GM23248 (cell line): ENCODE data around the gene SLC6A11. TPM values are rescaled to one million over a fixed set of nuclear protein-coding genes. Genes with fewer than 3 reads are reported as not detected.

ENCODE experiments used
- DNase-seq: peaks from one replicate; pipeline ENCODE4 v3.0.0-alpha.2; 2015
- H2AFZ ChIP-seq: fragments of 200-600 bp; sonication (generic); 2 replicates; pipeline ENCODE4 v1.6.1; 2016; ENCODE audit warnings: antibody characterized with exemption
- H3F3A ChIP-seq: fragments of 200-600 bp; sonication (generic); 2 replicates; pipeline ENCODE4 v1.6.1; 2016; ENCODE audit warnings: mild to moderate bottlenecking, antibody characterized with exemption, mixed run types; ENCODE audit not compliant: insufficient read depth
- H3K27ac ChIP-seq: fragments of 200-600 bp; sonication (generic); 2 replicates; pipeline ENCODE4 v1.5.1; 2016; ENCODE audit warnings: mild to moderate bottlenecking
- H3K27me3 ChIP-seq: fragments of 200-600 bp; sonication (generic); replicated peaks from 2 replicates; pipeline ENCODE4 v1.6.1; 2016; ENCODE audit warnings: mild to moderate bottlenecking; ENCODE audit not compliant: insufficient read depth
- H3K36me3 ChIP-seq: fragments of 200-600 bp; sonication (generic); 2 replicates; pipeline ENCODE4 v1.6.1; 2016; ENCODE audit warnings: low read depth, mild to moderate bottlenecking
- H3K4me1 ChIP-seq: fragments of 200-600 bp; sonication (generic); 2 replicates; pipeline ENCODE4 v1.6.1; 2016; ENCODE audit warnings: mild to moderate bottlenecking; ENCODE audit not compliant: insufficient read depth
- H3K4me2 ChIP-seq: fragments of 200-600 bp; sonication (generic); one replicate; pipeline ENCODE4 v1.6.1; 2016; ENCODE audit warnings: mild to moderate bottlenecking; ENCODE audit not compliant: unreplicated experiment
- H3K4me3 ChIP-seq: fragments of 200-600 bp; sonication (generic); 2 replicates; pipeline ENCODE4 v1.5.1; 2016; ENCODE audit warnings: mild to moderate bottlenecking
- H3K79me2 ChIP-seq: fragments of 200-600 bp; sonication (generic); 2 replicates; pipeline ENCODE4 v1.6.1; 2016; ENCODE audit warnings: mild to moderate bottlenecking; ENCODE audit not compliant: insufficient read depth
- H3K9ac ChIP-seq: fragments of 200-600 bp; sonication (generic); 2 replicates; pipeline ENCODE4 v1.6.1; 2016; ENCODE audit warnings: mild to moderate bottlenecking
- H3K9me2 ChIP-seq: fragments of 200-600 bp; sonication (generic); 2 replicates; pipeline ENCODE4 v1.6.1; 2016; ENCODE audit warnings: mixed run types, mild to moderate bottlenecking, moderate library complexity; ENCODE audit not compliant: insufficient read depth
- H3K9me3 ChIP-seq: fragments of 200-600 bp; sonication (generic); one replicate; pipeline ENCODE4 v1.6.1; 2017; ENCODE audit warnings: low read depth
- H4K20me1 ChIP-seq: fragments of 200-600 bp; sonication (generic); 2 replicates; pipeline ENCODE4 v1.6.0; 2016; ENCODE audit not compliant: insufficient read depth
- EZH2 ChIP-seq: fragments of 200-600 bp; sonication (generic); IDR thresholded peaks from 2 replicates; pipeline ENCODE4 v1.6.1; 2018; ENCODE audit warnings: antibody characterized with exemption, mild to moderate bottlenecking; ENCODE audit not compliant: insufficient read depth, poor library complexity, severe bottlenecking
- EZH2phosphoT487 ChIP-seq: fragments of 200-600 bp; sonication (generic); IDR thresholded peaks from 2 replicates; pipeline ENCODE4 v1.6.1; 2018; ENCODE audit warnings: antibody characterized with exemption, moderate library complexity, mild to moderate bottlenecking, low read depth; ENCODE audit not compliant: insufficient read depth
- WGBS, 2 experiments: methylation state at CpG; one replicate each; pipeline ENCODE4 v1.1.6; 2015 to 2017; ENCODE audit warnings: low lambda C conversion rate in 2 of 2, low coverage in 1 of 2; ENCODE audit errors: missing lambda C conversion rate in 2 of 2; 5-methylcytosine and 5-hydroxymethylcytosine counted together
- in situ Hi-C: fragments of 300-500 bp; cut with MboI; formaldehyde crosslinking; loops from 2 replicates; pipeline ENCODE4 v1.15.0; 2020
- polyA plus RNA-seq: library from polyadenylated mRNA; unstranded; fragments of >200 nt; fragmentation: Nextera tagmentation; extraction: Ambion mirVana; gene quantifications from 2 replicates; pipeline ENCODE4 v1.2.1, GENCODE V29; 2016
- total RNA-seq: library from RNA; depleted of rRNA; stranded (reverse); fragments of >200 nt; shearing (Covaris generic); gene quantifications from 2 replicates; pipeline ENCODE4 v1.2.3, GENCODE V29; 2014

The SLC6A11 gene
- total and polyA plus RNA-seq, 2 experiments from 2014 or later: not detected

DNA sequence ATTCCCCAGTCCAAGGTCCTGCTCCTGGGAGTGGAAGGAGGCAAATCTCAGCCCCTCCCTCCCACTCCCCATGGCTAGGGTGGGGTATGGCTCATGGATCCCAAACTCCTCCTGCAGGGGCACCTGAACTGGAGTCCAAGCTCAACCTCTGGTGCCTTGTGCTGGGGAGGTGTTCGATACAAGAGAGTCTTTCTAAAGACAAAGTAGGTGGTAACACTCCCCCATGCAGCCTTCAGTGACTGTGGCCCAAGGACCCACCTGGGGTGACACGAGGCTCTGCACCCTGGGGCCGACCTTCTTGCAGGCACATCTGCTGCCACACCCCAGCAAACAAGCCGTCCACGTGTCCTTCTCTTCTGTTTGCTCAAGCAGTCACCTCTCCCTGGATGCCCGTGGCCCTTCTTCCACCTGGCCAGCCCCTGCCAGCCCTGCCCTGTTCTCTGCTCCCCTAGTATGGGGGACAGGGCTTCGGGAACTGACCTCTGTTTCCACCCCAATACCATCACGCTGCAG, 36.7 kb upstream of the SLC6A11 start:
- 48 to 57% methylated on average over 8 of the region's 8 CpGs for WGBS, 2 experiments
- TF ChIP-seq EZH2phosphoT487 (no peak), EZH2 (no peak)

DNA sequence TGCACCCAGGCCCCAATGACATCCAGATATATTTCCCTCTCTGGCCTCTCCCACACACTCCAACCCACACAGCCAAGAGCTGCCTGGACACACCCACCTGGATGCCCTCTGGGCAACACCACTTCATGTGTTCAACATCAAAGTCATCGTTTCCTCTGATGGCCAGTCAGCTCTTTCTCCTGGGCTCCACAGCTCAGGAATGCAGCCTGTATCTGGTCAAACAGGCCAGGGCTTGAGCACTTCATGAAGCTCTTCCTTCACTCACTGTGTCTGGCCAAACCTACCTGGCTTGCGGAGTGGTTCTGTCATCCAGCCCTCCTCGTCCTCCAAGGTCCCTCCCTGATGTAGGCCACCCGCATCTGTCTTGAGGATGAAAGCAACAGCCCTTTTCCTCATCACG, 35.8 kb upstream of the SLC6A11 start:
- H3K79me2 ChIP-seq: no peaks in the 10 kb centered on the region
- no peaks in the 10 kb centered on the region for H4K20me1 ChIP-seq
- H3K4me3 ChIP-seq: no peak overlapping the region
- no peaks in the 10 kb centered on the region for H3F3A ChIP-seq
- H3K36me3 ChIP-seq: no peaks in the 10 kb centered on the region
- H3K27me3 ChIP-seq: no peaks in the 10 kb centered on the region
- DNase-seq: no peak
- H3K9me2 ChIP-seq: no peaks in the 10 kb centered on the region
- no peak overlapping the region for H3K9ac ChIP-seq
- no peak overlapping the region for H2AFZ ChIP-seq
- 53 to 64% methylated on average over 5 of the region's 5 CpGs for WGBS, 2 experiments
- in situ Hi-C loops: no loop called here
- H3K27ac ChIP-seq: no peak overlapping the region
- no peak overlapping the region for H3K4me2 ChIP-seq
- no peaks in the 10 kb centered on the region for H3K4me1 ChIP-seq
- no peaks in the 10 kb centered on the region for H3K9me3 ChIP-seq
- TF ChIP-seq EZH2phosphoT487: no peak
- no peak for TF ChIP-seq EZH2

More for the DNA sequence above, 36.7 kb upstream of the SLC6A11 start:
- no peaks in the 10 kb centered on the region for H3K36me3 ChIP-seq
- no peaks in the 10 kb centered on the region for H3K4me1 ChIP-seq
- H2AFZ ChIP-seq: no peak overlapping the region
- no peak for DNase-seq
- H3K79me2 ChIP-seq: no peaks in the 10 kb centered on the region
- no peak overlapping the region for H3K27ac ChIP-seq
- H3K4me3 ChIP-seq: no peak overlapping the region
- no peaks in the 10 kb centered on the region for H4K20me1 ChIP-seq
- no peaks in the 10 kb centered on the region for H3K9me3 ChIP-seq
- no peaks in the 10 kb centered on the region for H3K27me3 ChIP-seq
- H3K9ac ChIP-seq: no peak overlapping the region
- H3K4me2 ChIP-seq: no peak overlapping the region
- H3F3A ChIP-seq: no peaks in the 10 kb centered on the region
- in situ Hi-C loops: no loop called here
- no peaks in the 10 kb centered on the region for H3K9me2 ChIP-seq

DNA sequence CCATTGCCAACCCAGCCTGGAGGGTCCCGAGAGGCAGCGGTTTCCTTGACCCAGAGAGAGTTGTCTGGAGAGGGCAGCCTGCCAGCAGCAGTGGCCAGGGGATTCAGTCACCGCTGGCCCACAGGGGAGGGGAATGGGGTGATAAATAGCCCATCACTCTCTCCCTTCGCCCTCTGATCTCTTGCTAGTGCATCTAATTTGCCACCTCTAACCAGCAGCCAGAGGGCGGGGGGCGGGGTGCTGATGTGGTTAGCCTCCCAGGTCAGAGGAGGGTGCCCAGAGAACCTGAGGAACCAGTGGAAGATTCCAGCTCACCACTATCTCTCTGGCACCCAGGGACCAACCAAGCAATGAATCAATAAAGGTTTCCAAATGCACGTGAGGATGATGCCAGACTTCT, 35.1 kb upstream of the SLC6A11 start:
- no peaks in the 10 kb centered on the region for H4K20me1 ChIP-seq
- H3K4me1 ChIP-seq: no peaks in the 10 kb centered on the region
- H3K36me3 ChIP-seq: no peaks in the 10 kb centered on the region
- H3K27me3 ChIP-seq: no peaks in the 10 kb centered on the region
- WGBS, 2 experiments: 29 to 36% methylated on average over 7 of the region's 7 CpGs
- DNase-seq: no peak
- H3K79me2 ChIP-seq: no peaks in the 10 kb centered on the region
- no peak overlapping the region for H3K27ac ChIP-seq
- H3F3A ChIP-seq: no peaks in the 10 kb centered on the region
- H3K9me3 ChIP-seq: no peaks in the 10 kb centered on the region
- in situ Hi-C loops: no loop called here
- no peak overlapping the region for H3K4me3 ChIP-seq
- TF ChIP-seq EZH2 (no peak), EZH2phosphoT487 (no peak)
- no peaks in the 10 kb centered on the region for H3K9me2 ChIP-seq
- H3K4me2 ChIP-seq: no peak overlapping the region
- H2AFZ ChIP-seq: no peak overlapping the region
- no peak overlapping the region for H3K9ac ChIP-seq

DNA sequence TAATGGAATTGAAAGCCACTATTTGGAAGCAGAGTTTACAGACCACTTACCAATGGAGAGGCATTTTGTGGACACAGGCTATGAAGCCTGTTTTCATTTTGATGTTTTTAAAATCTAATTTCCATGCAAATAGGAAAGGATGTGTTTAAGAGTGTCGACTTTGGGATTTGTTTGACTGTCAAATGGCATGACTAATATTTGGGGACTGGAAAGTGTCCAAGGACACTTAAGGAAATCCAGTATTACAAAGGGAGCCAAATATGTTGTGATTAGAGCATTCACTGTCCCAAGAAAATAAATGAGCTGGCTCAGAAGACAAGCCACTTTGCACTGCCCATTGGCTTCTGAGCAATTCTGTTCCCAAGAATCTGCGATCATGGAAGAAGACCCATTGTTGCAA, 34.0 kb upstream of the SLC6A11 start:
- Histone ChIP-seq H3K9me2 (no peaks in the 10 kb centered on the region), H3K27me3 (no peaks in the 10 kb centered on the region), H2AFZ (no peak overlapping the region), H3K9me3 (no peaks in the 10 kb centered on the region), H3K36me3 (no peaks in the 10 kb centered on the region), H4K20me1 (no peaks in the 10 kb centered on the region), H3K27ac (no peak overlapping the region), H3K4me1 (no peaks in the 10 kb centered on the region), H3K9ac (no peak overlapping the region), H3F3A (no peaks in the 10 kb centered on the region), H3K4me3 (no peak overlapping the region), H3K4me2 (no peak overlapping the region), H3K79me2 (no peaks in the 10 kb centered on the region)
- no peak for DNase-seq
- in situ Hi-C loops: no loop called here
- TF ChIP-seq EZH2phosphoT487 (no peak), EZH2 (no peak)
- 0 to 1% methylated on average over 2 of the region's 2 CpGs for WGBS, 2 experiments
